HUES48 (cell line): ENCODE results near the gene ALKBH8.
"Not testable (repeated sequence)": the region's sequence is repeated elsewhere in the genome, so short reads cannot be mapped to it uniquely, and the experiment has no call there.

Experiments
- H3K27ac ChIP-seq: one replicate; pipeline ENCODE4 v1.7.0; 2013; ENCODE audit warnings: low read depth, low read length, inconsistent platforms
- H3K27me3 ChIP-seq: 2 replicates; pipeline ENCODE4 v1.6.1; 2013; ENCODE audit warnings: mild to moderate bottlenecking, low read length; ENCODE audit not compliant: control insufficient read depth, insufficient read depth
- H3K36me3 ChIP-seq: 2 replicates; pipeline ENCODE4 v1.6.1; 2013; ENCODE audit warnings: low read length; ENCODE audit not compliant: control insufficient read depth, insufficient read depth
- H3K4me1 ChIP-seq: 2 replicates; pipeline ENCODE4 v1.6.1; 2013; ENCODE audit warnings: mild to moderate bottlenecking, low read length; ENCODE audit not compliant: control insufficient read depth, insufficient read depth
- H3K4me3 ChIP-seq: 2 replicates; pipeline ENCODE4 v1.5.1; 2013; ENCODE audit warnings: mild to moderate bottlenecking, low read depth, low read length
- H3K9ac ChIP-seq: 2 replicates; pipeline ENCODE4 v1.6.1; 2013; ENCODE audit warnings: mild to moderate bottlenecking, low read depth, low read length, moderate library complexity
- H3K9me3 ChIP-seq: 2 replicates; pipeline ENCODE4 v1.6.1; 2013; ENCODE audit warnings: low read length; ENCODE audit not compliant: control insufficient read depth, insufficient read depth

Gene ALKBH8

DNA sequence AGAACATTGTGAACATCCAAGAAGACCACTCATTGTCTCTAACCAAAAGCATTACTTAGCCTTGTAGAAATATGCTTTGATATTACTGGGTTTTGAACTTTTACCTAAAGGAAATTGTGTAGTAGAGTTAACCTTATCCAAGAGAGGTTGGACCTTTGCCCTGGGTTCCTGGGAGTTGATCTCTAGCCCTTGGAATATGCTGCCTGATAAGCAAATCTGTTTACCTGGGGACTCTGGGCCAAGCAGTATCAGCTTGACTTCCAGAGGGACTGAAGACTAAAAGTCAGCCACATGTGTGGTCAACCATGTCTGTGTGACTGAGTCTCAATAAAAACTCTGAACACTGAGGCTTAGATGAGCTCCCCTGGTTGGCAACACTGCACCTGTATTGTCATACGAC lies 63.8 kb downstream of the ALKBH8 start:
- Histone ChIP-seq H3K9ac (no peak overlapping the region), H3K27me3 (no peaks in the 10 kb centered on the region), H3K4me3 (no peak overlapping the region), H3K4me1 (no peaks in the 10 kb centered on the region), H3K36me3 (peaks cover 11% of the 10 kb centered on the region), H3K27ac (no peak overlapping the region), H3K9me3 (peaks cover 11% of the 10 kb centered on the region)

DNA sequence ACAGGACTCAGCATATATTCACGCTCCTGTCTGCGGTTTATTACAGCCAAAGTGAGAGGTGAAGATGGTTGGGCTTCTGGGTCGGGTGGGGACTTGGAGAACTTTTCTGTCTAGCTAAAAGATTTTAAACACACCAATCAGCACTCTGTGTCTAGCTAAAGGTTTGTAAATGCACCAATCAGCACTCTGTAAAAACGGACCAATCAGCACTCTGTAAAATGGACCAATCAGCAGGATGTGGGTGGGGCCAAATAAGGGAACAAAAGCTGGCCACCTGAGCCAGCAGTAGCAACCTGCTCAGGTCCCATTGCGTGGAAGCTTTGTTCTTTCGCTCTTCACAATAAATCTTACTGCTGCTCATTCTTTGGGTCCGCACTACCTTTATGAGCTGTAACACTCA lies 68.2 kb downstream of the ALKBH8 start:
- not testable (repeated sequence) for H3K4me3 ChIP-seq, H3K36me3 ChIP-seq, H3K9ac ChIP-seq, H3K27ac ChIP-seq, H3K27me3 ChIP-seq, H3K4me1 ChIP-seq
- H3K9me3 ChIP-seq: peaks cover 11% of the 10 kb centered on the region

DNA sequence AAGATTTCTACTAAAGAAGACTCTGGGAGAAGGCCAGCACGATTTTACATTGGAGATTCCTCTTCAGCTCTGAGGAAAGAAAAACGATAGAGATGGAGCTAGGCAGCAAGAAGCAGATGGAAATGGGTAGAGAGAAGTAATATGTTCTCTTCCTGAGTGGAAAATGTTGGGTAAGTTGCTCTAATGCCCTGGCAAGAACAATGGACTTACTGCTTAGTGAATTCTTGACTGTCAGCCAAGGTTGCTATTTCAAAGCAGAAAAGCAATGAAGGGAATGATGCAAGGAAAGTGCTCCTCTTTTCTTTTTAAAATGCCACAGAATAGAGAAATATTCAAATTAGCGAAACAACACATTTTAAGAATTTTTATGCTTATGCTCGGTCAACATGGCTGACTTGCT lies 69.5 kb downstream of the ALKBH8 start:
- Histone ChIP-seq H3K27ac (no peak overlapping the region), H3K9ac (no peak overlapping the region), H3K4me3 (no peak overlapping the region), H3K9me3 (no peaks in the 10 kb centered on the region), H3K4me1 (no peaks in the 10 kb centered on the region), H3K27me3 (no peaks in the 10 kb centered on the region), H3K36me3 (no peaks in the 10 kb centered on the region)

DNA sequence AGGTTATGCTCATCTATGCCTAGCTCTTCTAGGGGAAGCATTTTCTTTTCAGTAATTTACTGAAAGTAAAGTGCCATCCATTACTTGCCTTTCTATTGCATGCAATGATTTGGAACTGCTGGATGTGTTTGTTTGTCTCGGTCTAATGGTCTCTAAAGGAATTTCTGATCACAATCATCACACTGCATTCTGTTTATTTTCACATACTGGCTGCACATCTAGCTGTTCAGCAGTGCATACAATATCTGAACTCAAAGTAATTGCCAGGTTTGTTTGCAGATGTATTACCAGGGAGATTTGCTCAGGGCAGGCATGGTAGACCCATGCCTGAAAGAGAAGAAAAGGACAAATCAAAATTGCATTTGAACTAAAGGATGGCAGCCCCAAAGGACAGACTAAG lies 71.5 kb downstream of the ALKBH8 start:
- H3K9me3 ChIP-seq: no peaks in the 10 kb centered on the region
- no peaks in the 10 kb centered on the region for H3K36me3 ChIP-seq
- no peak overlapping the region for H3K27ac ChIP-seq
- no peak overlapping the region for H3K4me3 ChIP-seq
- H3K27me3 ChIP-seq: no peaks in the 10 kb centered on the region
- no peaks in the 10 kb centered on the region for H3K4me1 ChIP-seq
- no peak overlapping the region for H3K9ac ChIP-seq

DNA sequence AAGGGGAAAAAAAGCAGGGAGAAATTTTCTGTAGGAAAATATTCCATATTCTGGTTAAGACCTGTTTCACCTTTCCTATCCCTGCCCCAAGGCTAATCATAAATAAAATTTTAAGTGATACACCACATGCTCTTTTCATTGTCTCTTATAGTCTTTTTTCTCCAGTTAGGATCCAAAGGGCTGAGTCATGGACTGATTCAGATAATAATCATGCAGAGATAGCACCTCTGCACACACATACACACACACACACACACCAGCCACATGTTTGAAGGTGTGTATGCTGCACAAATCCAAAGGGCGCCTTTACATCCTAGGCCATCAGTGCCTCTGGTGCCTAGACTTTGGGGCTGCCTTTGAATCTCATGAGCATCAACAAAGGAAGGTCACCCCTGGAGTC lies 72.4 kb downstream of the ALKBH8 start:
- Histone ChIP-seq H3K27me3 (no peaks in the 10 kb centered on the region), H3K27ac (no peak overlapping the region), H3K9me3 (no peaks in the 10 kb centered on the region), H3K9ac (no peak overlapping the region), H3K4me3 (no peak overlapping the region), H3K36me3 (no peaks in the 10 kb centered on the region), H3K4me1 (no peaks in the 10 kb centered on the region)

DNA sequence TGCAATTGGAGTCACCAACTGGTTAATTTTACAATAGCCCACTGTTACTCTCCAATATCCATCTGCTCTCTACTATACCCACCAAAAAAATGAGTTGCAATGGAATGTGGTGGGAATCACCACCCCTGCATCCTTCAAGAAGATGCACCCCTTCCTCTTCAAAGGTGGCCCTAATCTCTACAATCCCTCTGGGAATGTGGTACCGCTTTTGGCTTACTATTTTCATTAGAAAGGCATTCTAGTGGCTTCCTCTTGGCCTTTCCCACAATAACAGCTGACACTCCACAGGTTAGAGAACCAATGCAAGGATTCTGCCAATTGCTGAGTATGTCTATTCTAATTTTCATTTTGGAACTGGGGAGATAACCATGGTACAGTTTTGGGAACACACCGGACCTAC lies 74.7 kb downstream of the ALKBH8 start:
- no peaks in the 10 kb centered on the region for H3K9me3 ChIP-seq
- no peaks in the 10 kb centered on the region for H3K36me3 ChIP-seq
- no peaks in the 10 kb centered on the region for H3K27me3 ChIP-seq
- no peak overlapping the region for H3K9ac ChIP-seq
- H3K4me3 ChIP-seq: no peak overlapping the region
- H3K27ac ChIP-seq: no peak overlapping the region
- no peaks in the 10 kb centered on the region for H3K4me1 ChIP-seq

DNA sequence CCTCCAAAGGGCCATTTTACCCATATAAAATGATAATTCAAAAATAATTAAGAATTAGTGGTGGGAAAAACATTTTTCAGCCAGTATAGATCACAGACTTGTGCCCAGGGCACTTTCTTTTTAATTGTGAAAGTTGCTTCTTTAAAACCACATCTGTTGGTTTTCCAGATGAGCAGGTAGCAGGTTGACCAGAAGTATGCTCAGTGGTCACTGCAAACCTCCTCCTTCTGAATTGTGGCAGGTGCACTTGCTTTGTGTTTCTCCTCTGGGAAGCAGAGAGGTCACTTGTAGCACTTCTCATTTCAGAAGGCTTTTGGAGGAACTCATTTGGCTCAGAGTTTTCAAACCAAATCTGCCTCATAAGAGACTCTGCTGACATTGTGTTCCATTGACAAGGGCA lies 83.3 kb downstream of the ALKBH8 start:
- Histone ChIP-seq H3K27ac (no peak overlapping the region), H3K9me3 (no peaks in the 10 kb centered on the region), H3K4me3 (no peak overlapping the region)

DNA sequence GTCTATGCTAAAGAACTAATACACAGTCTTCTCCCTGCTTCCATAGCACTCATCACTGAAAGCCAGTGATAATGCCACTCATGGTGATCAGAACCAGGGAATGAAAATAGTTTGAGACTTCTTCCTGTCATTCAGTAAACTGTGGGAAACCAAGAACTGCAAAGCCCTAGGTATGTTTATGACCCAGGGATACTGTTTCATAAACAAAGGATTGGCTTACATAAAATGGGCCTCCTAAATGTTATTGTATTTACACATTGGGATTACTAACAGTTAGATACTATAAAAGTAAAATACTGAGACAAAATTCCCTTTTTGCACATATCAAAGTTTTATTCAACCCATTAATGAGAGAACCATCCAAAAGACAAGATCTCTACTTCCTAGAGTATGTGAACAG lies 86.6 kb downstream of the ALKBH8 start:
- no peaks in the 10 kb centered on the region for H3K36me3 ChIP-seq
- no peaks in the 10 kb centered on the region for H3K27me3 ChIP-seq
- H3K27ac ChIP-seq: no peak overlapping the region
- no peak overlapping the region for H3K4me3 ChIP-seq
- no peaks in the 10 kb centered on the region for H3K4me1 ChIP-seq
- H3K9me3 ChIP-seq: no peaks in the 10 kb centered on the region
- no peak overlapping the region for H3K9ac ChIP-seq

More for the DNA sequence above, 83.3 kb downstream of the ALKBH8 start:
- Histone ChIP-seq H3K4me1 (no peaks in the 10 kb centered on the region), H3K36me3 (no peaks in the 10 kb centered on the region), H3K27me3 (no peaks in the 10 kb centered on the region), H3K9ac (no peak overlapping the region)

DNA sequence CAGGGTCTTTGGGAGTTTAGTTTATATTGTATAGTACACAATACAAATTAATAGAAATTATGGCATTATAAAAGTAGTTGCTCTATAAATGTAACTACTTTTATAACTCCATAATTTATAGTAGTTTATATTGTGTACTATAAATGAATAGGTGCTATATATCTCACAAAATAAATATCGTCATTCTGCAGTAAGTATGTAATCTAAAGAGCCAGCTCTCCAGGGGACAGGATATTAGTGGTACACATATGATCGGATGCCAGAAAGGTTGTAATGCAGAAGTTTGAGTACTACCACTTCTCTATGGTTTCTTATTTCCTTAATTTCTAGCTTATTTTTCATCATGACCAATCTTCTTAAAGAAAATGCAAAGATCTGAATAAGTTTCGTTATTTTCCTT lies 87.7 kb downstream of the ALKBH8 start:
- Histone ChIP-seq H3K4me3 (no peak overlapping the region), H3K27me3 (no peaks in the 10 kb centered on the region), H3K36me3 (no peaks in the 10 kb centered on the region), H3K9me3 (no peaks in the 10 kb centered on the region), H3K9ac (no peak overlapping the region), H3K4me1 (no peaks in the 10 kb centered on the region), H3K27ac (no peak overlapping the region)

DNA sequence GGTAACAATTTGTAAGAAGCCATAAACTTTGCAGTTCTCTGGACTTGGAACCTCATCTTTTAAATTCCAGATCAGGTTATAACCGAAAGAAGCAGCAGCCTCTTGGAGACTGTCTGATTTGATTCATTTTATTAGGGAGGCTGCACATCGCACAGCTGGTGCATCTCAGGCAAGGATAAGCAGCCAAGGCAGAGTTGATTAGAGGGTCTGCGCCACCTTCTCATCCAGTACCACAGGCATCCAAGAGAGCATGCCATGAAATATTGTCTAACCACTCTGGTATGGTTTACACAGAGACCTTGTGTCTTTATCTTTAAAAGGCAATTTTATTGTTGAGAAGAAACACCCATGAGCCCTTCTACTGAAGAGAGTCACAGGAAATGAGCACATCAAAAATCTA lies 91.7 kb downstream of the ALKBH8 start:
- Histone ChIP-seq H3K27ac (no peak overlapping the region), H3K4me1 (no peaks in the 10 kb centered on the region), H3K27me3 (no peaks in the 10 kb centered on the region), H3K36me3 (no peaks in the 10 kb centered on the region), H3K9ac (no peak overlapping the region), H3K4me3 (no peak overlapping the region), H3K9me3 (no peaks in the 10 kb centered on the region)

DNA sequence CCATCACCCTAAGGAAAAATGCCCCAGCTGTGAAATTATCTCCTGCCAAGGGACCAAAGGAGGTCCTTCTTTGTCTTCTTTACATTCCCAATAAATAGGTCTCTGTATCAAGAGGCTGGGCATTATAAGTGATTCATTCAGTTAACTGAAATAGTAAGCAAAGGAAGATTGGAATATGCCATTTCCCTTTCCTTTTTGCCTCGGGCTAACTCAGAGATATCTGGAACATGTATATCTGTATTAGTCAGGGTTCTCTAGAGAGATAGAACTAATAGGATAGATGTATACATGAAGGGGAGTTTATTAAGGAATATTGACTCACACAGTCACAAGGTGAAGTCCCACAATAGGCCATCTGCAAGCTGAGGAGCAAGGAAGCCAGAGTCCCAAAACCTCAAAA lies 92.6 kb downstream of the ALKBH8 start:
- no peak overlapping the region for H3K27ac ChIP-seq
- H3K9me3 ChIP-seq: no peaks in the 10 kb centered on the region
- no peak overlapping the region for H3K4me3 ChIP-seq
- no peaks in the 10 kb centered on the region for H3K36me3 ChIP-seq
- no peaks in the 10 kb centered on the region for H3K27me3 ChIP-seq
- no peak overlapping the region for H3K9ac ChIP-seq
- H3K4me1 ChIP-seq: no peaks in the 10 kb centered on the region

DNA sequence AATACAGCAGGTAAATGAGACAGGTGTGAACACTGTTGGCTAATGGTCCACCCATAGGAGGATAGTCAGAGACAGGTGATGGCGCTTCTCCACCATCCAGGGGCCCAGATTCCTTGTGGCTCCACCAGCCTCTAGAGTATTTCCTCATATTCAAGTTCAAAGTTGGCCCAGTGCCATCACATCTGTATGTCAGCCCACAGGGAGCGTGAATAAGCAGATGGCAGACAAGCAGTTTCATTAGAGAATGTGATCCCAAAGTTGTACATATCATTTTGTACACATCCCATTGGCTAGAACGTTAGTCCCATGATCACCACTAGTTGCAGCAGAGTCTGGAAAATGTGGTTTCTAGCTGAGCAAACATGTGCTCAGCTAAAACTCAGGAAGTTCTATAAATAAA lies 96.9 kb downstream of the ALKBH8 start:
- H3K36me3 ChIP-seq: no peaks in the 10 kb centered on the region
- no peak overlapping the region for H3K9ac ChIP-seq
- no peaks in the 10 kb centered on the region for H3K27me3 ChIP-seq
- H3K4me3 ChIP-seq: no peak overlapping the region
- H3K27ac ChIP-seq: no peak overlapping the region
- no peaks in the 10 kb centered on the region for H3K4me1 ChIP-seq
- no peaks in the 10 kb centered on the region for H3K9me3 ChIP-seq
